Forelimb muscle (tissue), 1 donor: ENCODE data around the gene ZNF516. TPM values are rescaled to one million over a fixed set of nuclear protein-coding genes. Genes with fewer than 3 reads are reported as not detected.

Experiments used
- DNase-seq: peaks from one replicate; pipeline ENCODE4 v3.0.0-alpha.2; 2013; ENCODE audit warnings: low read depth
- polyA plus RNA-seq: library from polyadenylated mRNA; unstranded; fragments of 120-200 nt; gene quantifications from one replicate; pipeline ENCODE4 v1.2.1, GENCODE V29; 2013; ENCODE audit not compliant: insufficient read length

Gene ZNF516
- polyA plus RNA-seq, 1 donor: 39.4 TPM

GRCh38 chr18:76422838-76423237 is 72.2 kb downstream of the ZNF516 start:
- DNase-seq: no peak

GRCh38 chr18:76422121-76422520 is 72.9 kb downstream of the ZNF516 start:
- DNase-seq: no peak

- no peak for DNase-seq
Observed at GRCh38 chr18:76421685-76422078, 73.4 kb downstream of the ZNF516 start.

GRCh38 chr18:76420898-76421684 is 74.0 kb downstream of the ZNF516 start:
- DNase-seq: no peak

GRCh38 chr18:76419811-76420210 is 75.2 kb downstream of the ZNF516 start:
- DNase-seq: no peak

- DNase-seq: no peak
Observed at GRCh38 chr18:76416911-76417310, 78.1 kb downstream of the ZNF516 start.

GRCh38 chr18:76414936-76415621 is 80.0 kb downstream of the ZNF516 start:
- no peak for DNase-seq

- no peak for DNase-seq
Observed at GRCh38 chr18:76412818-76413565, 82.0 kb downstream of the ZNF516 start.

- DNase-seq: no peak
Observed at GRCh38 chr18:76412010-76412817, 82.8 kb downstream of the ZNF516 start.

GRCh38 chr18:76410660-76411417 is 84.2 kb downstream of the ZNF516 start:
- no peak for DNase-seq

GRCh38 chr18:76410033-76410432 is 85.0 kb downstream of the ZNF516 start:
- no peak for DNase-seq

GRCh38 chr18:76408480-76409067 is 86.5 kb downstream of the ZNF516 start:
- DNase-seq: no peak

GRCh38 chr18:76407681-76408080 is 87.4 kb downstream of the ZNF516 start:
- no peak for DNase-seq

- no peak for DNase-seq
Observed at GRCh38 chr18:76406791-76407190, 88.3 kb downstream of the ZNF516 start.

- no peak for DNase-seq
Observed at GRCh38 chr18:76405681-76406356, 89.2 kb downstream of the ZNF516 start.

GRCh38 chr18:76405280-76405679 is 89.8 kb downstream of the ZNF516 start:
- DNase-seq: no peak

GRCh38 chr18:76404345-76404831 is 90.7 kb downstream of the ZNF516 start:
- DNase-seq: no peak

GRCh38 chr18:76402026-76402990 is 92.7 kb downstream of the ZNF516 start:
- no peak for DNase-seq

- DNase-seq: no peak
Observed at GRCh38 chr18:76401498-76401897, 93.5 kb downstream of the ZNF516 start.
